WERI-Rb-1 (cell line): ENCODE results near the gene FAM217B.
"Not testable (repeated sequence)": the region's sequence is repeated elsewhere in the genome, so short reads cannot be mapped to it uniquely, and the experiment has no call there.

Source experiments
- DNase-seq: peaks from one replicate; pipeline ENCODE4 v3.0.0-alpha.2; 2020
- H3K27ac ChIP-seq: fragments of 250-450 bp; sonication (Bioruptor Pico); 2 replicates; pipeline ENCODE4 v1.5.1; 2020; ENCODE audit warnings: mild to moderate bottlenecking, moderate library complexity
- H3K27me3 ChIP-seq: fragments of 250-450 bp; sonication (Bioruptor Pico); 2 replicates; pipeline ENCODE4 v1.5.1; 2021; ENCODE audit warnings: mild to moderate bottlenecking, low read depth, moderate library complexity; ENCODE audit not compliant: insufficient read depth, severe bottlenecking
- H3K36me3 ChIP-seq: fragments of 250-450 bp; sonication (Bioruptor Pico); 2 replicates; pipeline ENCODE4 v1.5.1; 2020; ENCODE audit warnings: mild to moderate bottlenecking, moderate library complexity
- H3K4me3 ChIP-seq: 2 replicates; pipeline ENCODE4 v1.5.1; 2011; ENCODE audit warnings: low read depth, mild to moderate bottlenecking, control low read depth, low read length
- H3K9me3 ChIP-seq: fragments of 250-450 bp; sonication (Bioruptor Pico); 2 replicates; pipeline ENCODE4 v1.5.1; 2021; ENCODE audit warnings: mild to moderate bottlenecking, moderate library complexity; ENCODE audit not compliant: severe bottlenecking
- TF ChIP-seq, protein P1 (sequence below): IDR thresholded peaks from 2 replicates; pipeline ENCODE4 v1.5.1; 2011; ENCODE audit warnings: low read depth, mild to moderate bottlenecking, control low read depth, inconsistent platforms, low read length

The FAM217B gene

DNA sequence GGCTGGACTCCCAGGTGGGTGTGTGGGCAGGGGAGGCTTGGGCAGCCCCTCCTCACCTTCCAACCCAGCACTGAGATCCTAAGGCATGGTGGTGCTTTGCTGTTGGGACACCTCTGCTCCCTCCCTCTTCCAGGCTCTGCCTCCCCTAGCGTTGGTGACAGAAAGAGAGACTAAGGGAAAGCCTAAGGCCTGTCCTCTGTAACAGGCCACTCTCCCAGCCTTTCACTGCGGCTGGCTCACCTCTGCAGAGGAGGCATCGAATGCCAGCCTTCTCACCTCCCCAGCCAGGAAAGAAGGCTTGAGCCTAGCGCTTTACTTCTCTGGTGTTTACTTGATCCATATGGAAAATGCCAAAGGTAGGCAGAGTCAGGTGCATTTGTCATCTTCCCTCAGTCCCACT lies 14.5 kb downstream of the FAM217B start:
- no peak overlapping the region for H3K27ac ChIP-seq
- TF ChIP-seq, protein P1, sequence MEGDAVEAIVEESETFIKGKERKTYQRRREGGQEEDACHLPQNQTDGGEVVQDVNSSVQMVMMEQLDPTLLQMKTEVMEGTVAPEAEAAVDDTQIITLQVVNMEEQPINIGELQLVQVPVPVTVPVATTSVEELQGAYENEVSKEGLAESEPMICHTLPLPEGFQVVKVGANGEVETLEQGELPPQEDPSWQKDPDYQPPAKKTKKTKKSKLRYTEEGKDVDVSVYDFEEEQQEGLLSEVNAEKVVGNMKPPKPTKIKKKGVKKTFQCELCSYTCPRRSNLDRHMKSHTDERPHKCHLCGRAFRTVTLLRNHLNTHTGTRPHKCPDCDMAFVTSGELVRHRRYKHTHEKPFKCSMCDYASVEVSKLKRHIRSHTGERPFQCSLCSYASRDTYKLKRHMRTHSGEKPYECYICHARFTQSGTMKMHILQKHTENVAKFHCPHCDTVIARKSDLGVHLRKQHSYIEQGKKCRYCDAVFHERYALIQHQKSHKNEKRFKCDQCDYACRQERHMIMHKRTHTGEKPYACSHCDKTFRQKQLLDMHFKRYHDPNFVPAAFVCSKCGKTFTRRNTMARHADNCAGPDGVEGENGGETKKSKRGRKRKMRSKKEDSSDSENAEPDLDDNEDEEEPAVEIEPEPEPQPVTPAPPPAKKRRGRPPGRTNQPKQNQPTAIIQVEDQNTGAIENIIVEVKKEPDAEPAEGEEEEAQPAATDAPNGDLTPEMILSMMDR, result no peak
- no peaks in the 10 kb centered on the region for H3K36me3 ChIP-seq
- H3K9me3 ChIP-seq, result no peaks in the 10 kb centered on the region
- no peaks in the 10 kb centered on the region for H3K27me3 ChIP-seq
- H3K4me3 ChIP-seq, result no peak overlapping the region
- no peak for DNase-seq

DNA sequence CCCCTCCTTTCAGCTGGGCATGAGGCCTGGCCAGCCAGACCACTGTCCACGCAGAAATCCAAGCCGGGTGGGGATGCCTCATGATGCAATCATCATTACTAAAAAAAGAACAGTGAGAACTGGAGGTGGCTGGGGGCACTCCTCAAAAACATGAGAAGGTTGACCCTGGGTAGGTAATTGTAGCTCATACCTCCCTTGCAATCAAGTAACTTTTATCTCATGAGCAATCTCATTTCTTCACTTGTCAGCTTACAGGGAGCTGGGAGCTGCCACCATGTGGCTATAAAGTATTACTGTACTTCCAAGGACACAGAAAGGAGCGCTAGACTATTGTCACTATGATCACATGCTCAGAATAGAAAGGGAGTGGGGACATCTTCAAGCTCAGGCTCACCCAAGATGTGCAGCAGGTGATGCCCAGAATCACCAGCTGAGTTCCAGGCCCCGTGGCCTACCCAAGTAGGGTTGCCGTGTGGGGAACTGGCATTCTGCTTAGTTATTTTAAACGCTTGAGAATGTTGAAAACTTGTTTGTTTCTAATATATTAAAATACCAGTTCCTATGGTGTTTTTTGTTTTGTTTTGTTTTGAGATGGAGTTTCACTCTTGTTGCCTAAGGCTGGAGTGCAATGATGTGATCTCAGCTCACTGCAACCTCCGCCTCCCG lies 15.1 kb downstream of the FAM217B start:
- TF ChIP-seq, protein P1, result peak; percentile 43
- peak; percentile 42 for DNase-seq
- no peaks in the 10 kb centered on the region for H3K9me3 ChIP-seq
- H3K27ac ChIP-seq, result no peak overlapping the region
- no peaks in the 10 kb centered on the region for H3K27me3 ChIP-seq
- H3K36me3 ChIP-seq, result no peaks in the 10 kb centered on the region
- no peak overlapping the region for H3K4me3 ChIP-seq

DNA sequence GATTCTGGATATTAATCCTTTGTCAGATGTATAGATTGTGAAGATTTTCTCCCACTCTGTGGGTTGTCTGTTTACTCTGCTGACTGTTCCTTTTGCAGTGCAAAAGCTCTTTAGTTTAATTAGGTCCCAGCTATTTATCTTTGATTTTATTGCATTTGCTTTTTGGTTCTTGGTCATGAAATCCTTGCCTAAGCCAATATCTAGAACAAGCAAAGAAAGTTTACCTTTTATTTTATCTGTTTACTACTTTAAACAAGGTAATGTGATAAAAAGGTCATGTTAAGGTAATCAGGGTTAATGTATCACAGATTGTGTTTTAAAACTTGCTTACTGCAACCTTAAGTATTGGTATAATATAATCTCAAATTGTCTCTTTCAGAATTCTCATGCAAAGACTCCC lies 17.4 kb downstream of the FAM217B start:
- H3K27me3 ChIP-seq, H3K27ac ChIP-seq, H3K36me3 ChIP-seq, H3K9me3 ChIP-seq, H3K4me3 ChIP-seq, DNase-seq: not testable (repeated sequence)

DNA sequence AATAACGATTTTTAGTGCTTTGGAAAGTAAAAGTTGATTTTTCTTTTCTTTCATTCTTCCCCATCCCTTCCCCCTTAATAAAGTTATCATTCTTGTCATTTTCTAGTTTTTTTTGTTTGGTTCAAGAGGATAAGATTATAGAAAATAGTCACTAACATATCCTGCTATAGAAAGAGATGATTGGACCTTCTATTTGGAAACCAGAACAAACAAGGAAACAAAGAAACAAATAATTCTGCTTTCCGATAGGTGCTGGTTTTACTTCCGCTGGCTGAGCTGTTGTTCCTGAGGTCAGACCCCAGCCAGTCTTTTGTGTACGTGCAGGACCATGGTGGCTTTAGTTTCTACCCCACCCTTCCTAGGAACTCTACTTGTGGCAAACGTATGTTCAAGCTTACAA lies 17.9 kb downstream of the FAM217B start, which contains the start of gene CDH26:
Gene CDH26, plus strand, starts transcription at position 301 of the 400 bp plus-strand sequence. CDS start 304 bp downstream, outside the sequence.
- no peaks in the 10 kb centered on the region for H3K9me3 ChIP-seq
- no peak for DNase-seq
- TF ChIP-seq, protein P1, result no peak
- H3K4me3 ChIP-seq, result no peak within 1 kb of the TSS
- H3K36me3 ChIP-seq, result no peaks in the 10 kb centered on the region
- no peaks in the 10 kb centered on the region for H3K27me3 ChIP-seq
- no peak within 1 kb of the TSS for H3K27ac ChIP-seq

DNA sequence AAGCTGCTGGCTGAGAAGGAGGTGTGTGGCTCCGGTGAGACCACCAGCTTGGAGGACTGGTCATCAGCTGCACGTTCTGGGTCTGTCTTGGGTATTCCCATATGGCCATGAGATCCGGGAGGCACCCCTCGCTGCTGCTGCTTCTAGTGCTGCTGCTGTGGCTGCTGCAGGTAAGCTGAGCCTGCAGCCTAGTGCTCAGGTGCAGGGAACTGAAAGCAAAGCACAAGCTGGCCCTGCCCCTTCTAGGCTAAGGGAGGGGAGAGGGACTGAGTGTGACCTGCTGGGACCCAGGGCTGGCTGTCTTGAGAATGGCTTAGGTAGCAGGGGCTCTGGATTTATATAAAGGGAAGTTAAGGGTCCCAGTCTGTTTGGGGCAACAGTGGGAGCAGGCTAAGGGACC lies 18.4 kb downstream of the FAM217B start:
- TF ChIP-seq, protein P1, result no peak
- Histone ChIP-seq H3K27ac (no peak overlapping the region), H3K9me3 (no peaks in the 10 kb centered on the region), H3K36me3 (no peaks in the 10 kb centered on the region), H3K4me3 (no peak overlapping the region), H3K27me3 (no peaks in the 10 kb centered on the region)
- peak; percentile 18 for DNase-seq

DNA sequence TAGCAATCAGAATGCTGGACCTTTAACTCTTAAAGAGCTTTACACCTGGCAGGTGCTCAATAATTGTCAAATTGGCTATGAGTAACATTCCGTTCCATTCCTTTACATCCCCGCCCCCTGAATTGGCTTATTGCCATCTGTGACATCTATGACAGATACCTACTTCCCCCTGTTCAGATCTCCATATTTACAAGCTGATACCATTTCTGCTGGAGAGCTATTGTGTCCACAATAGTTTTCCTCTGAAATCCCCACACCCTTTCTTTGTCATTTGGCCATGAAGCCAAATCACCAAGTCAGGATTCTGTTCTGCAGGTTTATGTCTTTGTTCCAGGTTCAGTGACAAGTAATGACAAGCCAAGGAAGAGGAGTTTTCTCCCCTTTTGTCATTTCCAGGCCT lies 21.2 kb downstream of the FAM217B start:
- Histone ChIP-seq H3K27me3 (no peaks in the 10 kb centered on the region), H3K36me3 (no peaks in the 10 kb centered on the region), H3K27ac (no peak overlapping the region), H3K9me3 (no peaks in the 10 kb centered on the region), H3K4me3 (no peak overlapping the region)
- DNase-seq, result no peak
- TF ChIP-seq, protein P1, result no peak
